Left kidney (tissue), 2 donors: ENCODE results near the gene NPIPB2. TPM values are rescaled to one million over a fixed set of nuclear protein-coding genes. Genes with fewer than 3 reads are reported as not detected.

ENCODE experiments used
- DNase-seq: peaks from one replicate; pipeline ENCODE4 v3.0.0-alpha.2; 2013
- polyA plus RNA-seq: library from polyadenylated mRNA; unstranded; fragments of 120-200 nt; gene quantifications from one replicate; pipeline ENCODE4 v1.2.1, GENCODE V29; 2013; ENCODE audit not compliant: insufficient read length

The NPIPB2 gene
- polyA plus RNA-seq, 1 donor, result 13.6 TPM

- DNase-seq, result no peak
Measured at GRCh38 chr16:11901091-11901490, 40.8 kb downstream of the NPIPB2 start.

GRCh38 chr16:11896486-11897176, 45.2 kb downstream of the NPIPB2 start:
- no peak for DNase-seq

GRCh38 chr16:11893571-11893970, 48.3 kb downstream of the NPIPB2 start:
- no peak for DNase-seq

- no peak for DNase-seq
Measured at GRCh38 chr16:11892761-11893160, 49.1 kb downstream of the NPIPB2 start.

- no peak for DNase-seq
Measured at GRCh38 chr16:11890231-11890965, 51.4 kb downstream of the NPIPB2 start.

- no peak for DNase-seq
Measured at GRCh38 chr16:11886881-11887280, 55.0 kb downstream of the NPIPB2 start.

GRCh38 chr16:11884035-11884434, 57.8 kb downstream of the NPIPB2 start:
- DNase-seq, result no peak

GRCh38 chr16:11880007-11880406, 61.8 kb downstream of the NPIPB2 start:
- no peak for DNase-seq

- no peak for DNase-seq
Measured at GRCh38 chr16:11877374-11877773, 64.5 kb downstream of the NPIPB2 start.

Other genes starting within 250 kb of the NPIPB2 start
- 38.3 TPM for gene TXNDC11, start 199.2 kb downstream of the NPIPB2 start, polyA plus RNA-seq
- gene ZC3H7A, start 144.8 kb downstream of the NPIPB2 start, polyA plus RNA-seq, result 108 TPM
- gene RSL1D1, start 90.5 kb downstream of the NPIPB2 start, polyA plus RNA-seq, result 216 TPM
- 140 TPM for gene GSPT1, start 26.1 kb downstream of the NPIPB2 start, polyA plus RNA-seq
- gene TNFRSF17, start 23.2 kb upstream of the NPIPB2 start, polyA plus RNA-seq, result 0.18 TPM
- 34.6 TPM for gene SNX29, start 34.7 kb upstream of the NPIPB2 start, polyA plus RNA-seq